GM23248 (cell line): Measurements from ENCODE around the gene HAVCR1.

Source experiments
- EZH2 ChIP-seq: fragments of 200-600 bp; sonication (generic); IDR thresholded peaks from 2 replicates; pipeline ENCODE4 v1.6.1; 2018; ENCODE audit warnings: antibody characterized with exemption, mild to moderate bottlenecking; ENCODE audit not compliant: insufficient read depth, poor library complexity, severe bottlenecking
- EZH2phosphoT487 ChIP-seq: fragments of 200-600 bp; sonication (generic); IDR thresholded peaks from 2 replicates; pipeline ENCODE4 v1.6.1; 2018; ENCODE audit warnings: antibody characterized with exemption, moderate library complexity, mild to moderate bottlenecking, low read depth; ENCODE audit not compliant: insufficient read depth

DNA sequence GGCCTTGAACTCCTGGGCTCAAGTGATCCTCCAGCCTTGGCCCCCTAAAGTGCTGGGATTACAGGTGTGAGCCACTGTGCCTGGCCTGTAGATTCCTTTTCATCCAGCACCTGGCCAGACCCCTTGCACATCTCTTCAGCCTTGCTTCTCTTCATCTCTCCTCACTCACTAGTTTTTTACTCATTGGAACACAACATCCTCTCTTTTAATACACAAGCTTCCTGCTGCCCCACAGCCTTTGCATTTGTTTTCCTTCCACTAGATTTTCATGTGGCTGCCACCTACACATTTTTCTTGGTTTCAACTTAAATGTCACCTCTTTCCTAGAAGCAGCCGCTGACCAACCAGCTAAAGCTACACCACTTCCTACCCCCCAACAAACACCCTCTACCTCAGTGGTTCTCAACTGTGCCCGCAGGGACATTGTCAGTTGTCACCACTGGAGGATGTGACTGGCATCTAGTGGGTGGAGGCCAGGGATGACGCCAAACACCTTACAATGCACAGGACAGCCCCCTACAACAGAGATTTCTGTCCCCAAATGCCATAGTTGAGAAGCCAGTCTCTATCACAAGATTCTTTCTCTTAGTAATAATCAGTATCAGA, 33.7 kb downstream of the HAVCR1 start:
- TF ChIP-seq EZH2phosphoT487 (no peak), EZH2 (no peak)
